Measurements from ENCODE around the gene GTF3C5. TPM values are rescaled to one million over a fixed set of nuclear protein-coding genes. Genes with fewer than 3 reads are reported as not detected.
"Not testable (repeated sequence)": the region's sequence is repeated elsewhere in the genome, so short reads cannot be mapped to it uniquely, and the experiment has no call there.

The GTF3C5 gene, protein sequence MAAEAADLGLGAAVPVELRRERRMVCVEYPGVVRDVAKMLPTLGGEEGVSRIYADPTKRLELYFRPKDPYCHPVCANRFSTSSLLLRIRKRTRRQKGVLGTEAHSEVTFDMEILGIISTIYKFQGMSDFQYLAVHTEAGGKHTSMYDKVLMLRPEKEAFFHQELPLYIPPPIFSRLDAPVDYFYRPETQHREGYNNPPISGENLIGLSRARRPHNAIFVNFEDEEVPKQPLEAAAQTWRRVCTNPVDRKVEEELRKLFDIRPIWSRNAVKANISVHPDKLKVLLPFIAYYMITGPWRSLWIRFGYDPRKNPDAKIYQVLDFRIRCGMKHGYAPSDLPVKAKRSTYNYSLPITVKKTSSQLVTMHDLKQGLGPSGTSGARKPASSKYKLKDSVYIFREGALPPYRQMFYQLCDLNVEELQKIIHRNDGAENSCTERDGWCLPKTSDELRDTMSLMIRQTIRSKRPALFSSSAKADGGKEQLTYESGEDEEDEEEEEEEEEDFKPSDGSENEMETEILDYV
- total RNA-seq, result 32.3 TPM
- long read RNA-seq, transcript GTF3C5-202 (11 exons, 2,406 nt), result major isoform, 68 of 101 reads
- long read RNA-seq, transcript GTF3C5-204 (12 exons, 2,110 nt), result minor isoform, 8 of 101 reads
- long read RNA-seq, partial matches to known transcripts, result 8 of 101 reads
- long read RNA-seq, other reads (novel, unspliced or antisense), result 16 of 101 reads

- DNase-seq (ENCODE audit: low spot score), result peak; percentile 93
These were observed at the start of gene GTF3C5 for GRCh38 chr9:133030317-133031129. Gene GTF3C5, plus strand, starts transcription at chr9:133030997. Its CDS starts 15 bp downstream, at chr9:133031012.

- DNase-seq (ENCODE audit: low spot score), result no peak
These were observed 48.3 kb upstream of the GTF3C5 start for GRCh38 chr9:132982458-132982857.

DNA sequence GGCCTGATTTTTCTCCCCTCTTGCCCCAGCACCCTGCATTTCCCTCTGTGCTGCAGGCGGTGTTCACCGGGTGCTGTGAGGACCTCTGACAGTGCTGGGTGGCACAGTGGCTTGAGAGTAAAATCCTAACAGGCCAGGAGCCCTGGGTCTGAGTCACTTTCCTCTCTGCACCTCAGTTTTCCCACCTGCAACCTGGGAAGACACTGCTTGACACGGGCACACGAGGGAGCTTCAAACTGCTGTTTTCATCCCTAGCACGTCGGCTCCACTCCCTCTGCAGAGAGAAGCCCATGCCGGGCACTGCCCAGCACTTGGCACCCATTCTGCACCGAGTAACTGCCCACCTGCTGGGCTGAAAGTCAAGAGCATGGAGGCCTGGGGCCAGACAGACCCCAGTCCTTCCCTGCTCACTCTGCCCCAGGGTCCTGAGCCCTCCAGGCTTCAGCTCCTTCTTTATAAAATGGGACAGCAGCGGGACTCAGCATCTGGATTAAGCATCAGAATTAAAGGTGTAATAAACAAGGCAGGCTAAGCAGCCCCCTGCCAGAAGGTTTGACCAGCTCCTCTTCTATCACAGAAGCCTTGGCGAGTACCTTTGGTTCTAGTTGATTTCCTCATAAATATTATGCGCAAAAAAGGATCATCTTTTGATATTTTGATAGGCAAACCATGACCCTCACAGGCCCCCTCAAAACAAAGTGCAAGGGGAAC is 47.2 kb upstream of the GTF3C5 start:
- no peak for DNase-seq (ENCODE audit: low spot score)

GRCh38 chr9:132984202-132985070 is 46.4 kb upstream of the GTF3C5 start:
- no peak for DNase-seq (ENCODE audit: low spot score)

GRCh38 chr9:132985071-132985350 is 45.8 kb upstream of the GTF3C5 start:
- no peak for DNase-seq (ENCODE audit: low spot score)

DNA sequence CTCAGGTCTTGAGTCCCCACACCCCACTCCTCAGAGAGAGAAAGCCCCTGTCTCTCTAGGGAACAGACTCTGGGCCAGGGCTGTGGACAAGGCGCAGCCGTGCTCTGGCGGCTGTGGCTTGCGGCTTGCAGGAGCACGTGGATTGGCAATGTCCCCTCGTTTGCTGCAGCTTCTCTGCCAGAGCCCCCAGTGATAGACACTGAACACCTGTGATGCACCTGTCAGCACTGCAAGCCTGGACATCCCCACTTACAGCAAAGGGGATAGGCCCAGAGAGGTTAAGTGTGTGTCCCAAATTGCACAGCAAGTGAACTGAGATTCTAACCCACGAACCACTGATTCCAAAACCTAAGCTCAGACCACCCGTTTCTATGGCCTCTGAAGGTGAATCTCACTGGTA is 45.3 kb upstream of the GTF3C5 start:
- no peak for DNase-seq (ENCODE audit: low spot score)

GRCh38 chr9:132986114-132986513 is 44.7 kb upstream of the GTF3C5 start:
- no peak for DNase-seq (ENCODE audit: low spot score)

DNA sequence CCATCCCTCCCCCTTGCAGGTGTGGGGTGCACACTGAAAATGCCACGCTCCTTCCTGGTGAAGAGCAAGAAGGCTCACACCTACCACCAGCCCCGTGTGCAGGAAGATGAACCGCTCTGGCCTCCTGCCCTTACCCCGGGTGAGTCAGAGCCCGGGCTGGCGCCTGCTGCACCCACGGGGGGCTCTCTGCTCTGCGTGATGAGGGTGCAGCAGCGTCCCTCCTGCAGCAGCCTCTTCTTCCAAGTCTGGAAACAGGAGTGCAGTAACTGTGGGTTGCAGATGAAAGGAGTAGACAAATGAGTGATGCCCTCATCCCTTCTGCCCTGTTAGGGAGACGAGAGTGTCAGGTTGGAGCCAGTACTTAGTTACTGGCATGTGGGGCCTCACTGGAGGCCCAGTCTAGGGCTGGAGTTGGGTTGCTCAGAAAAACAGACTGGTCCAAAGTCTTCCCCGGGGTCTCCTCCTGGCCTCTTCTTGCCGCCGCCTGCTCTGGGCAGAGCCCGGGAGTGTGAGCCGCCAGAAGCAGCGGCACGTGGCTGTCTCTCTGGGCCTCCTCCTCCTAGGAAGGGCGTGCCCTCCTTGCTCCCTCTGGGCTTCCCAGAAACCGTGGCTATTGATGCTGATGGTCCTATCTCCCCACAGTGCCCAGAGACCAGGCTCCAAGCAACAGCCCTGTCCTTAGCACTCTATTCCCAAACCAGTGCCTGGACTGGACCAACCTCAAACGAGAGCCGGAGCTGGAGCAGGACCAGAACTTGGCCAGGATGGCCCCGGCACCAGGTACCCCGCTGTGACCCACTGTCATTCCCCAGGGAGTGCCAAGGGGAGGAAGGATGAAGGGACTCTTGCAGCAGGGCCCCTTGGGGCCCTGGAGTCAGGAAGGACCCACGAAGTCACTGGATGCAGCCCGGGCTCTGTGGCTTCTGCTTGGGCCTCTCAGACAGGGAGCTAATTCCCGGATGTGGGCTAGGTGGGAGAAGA is 43.9 kb upstream of the GTF3C5 start:
- no peak for DNase-seq (ENCODE audit: low spot score)

GRCh38 chr9:132988244-132989013 is 42.4 kb upstream of the GTF3C5 start:
- DNase-seq (ENCODE audit: low spot score), result no peak

DNA sequence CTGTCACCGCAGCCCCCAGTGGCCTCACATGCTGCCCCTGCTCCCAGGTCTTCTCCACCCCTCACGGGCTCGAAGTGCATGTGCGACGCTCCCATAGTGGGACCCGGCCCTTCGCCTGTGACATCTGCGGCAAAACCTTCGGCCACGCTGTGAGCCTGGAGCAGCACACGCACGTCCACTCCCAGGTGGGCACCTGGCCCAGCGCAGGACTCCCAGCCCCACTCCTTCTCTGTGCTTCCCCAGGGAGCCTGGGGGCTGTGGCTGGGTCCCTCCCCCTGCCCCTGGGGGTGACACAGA is 41.8 kb upstream of the GTF3C5 start:
- DNase-seq (ENCODE audit: low spot score), result no peak

DNA sequence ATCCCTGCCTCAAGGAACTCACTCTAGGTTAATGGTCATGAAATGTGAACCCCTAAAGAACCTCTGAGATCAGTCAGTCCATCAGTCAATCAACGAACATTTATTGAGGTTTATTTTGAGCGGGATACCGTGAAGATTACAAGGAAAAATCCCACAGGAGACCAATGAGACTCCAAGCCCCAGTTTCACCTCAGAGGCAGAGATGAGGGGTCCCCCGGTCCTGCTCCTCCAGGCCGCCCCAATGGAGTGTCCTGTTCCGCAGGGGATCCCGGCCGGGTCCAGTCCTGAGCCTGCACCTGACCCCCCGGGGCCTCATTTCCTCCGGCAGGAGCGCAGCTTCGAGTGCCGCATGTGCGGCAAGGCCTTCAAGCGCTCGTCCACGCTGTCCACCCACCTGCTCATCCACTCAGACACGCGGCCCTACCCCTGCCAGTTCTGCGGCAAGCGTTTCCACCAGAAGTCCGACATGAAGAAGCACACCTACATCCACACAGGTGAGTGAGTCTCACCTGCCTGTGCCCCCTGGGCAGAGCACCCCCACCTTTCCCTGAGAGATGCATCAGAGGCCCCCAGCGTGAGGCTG is 41.3 kb upstream of the GTF3C5 start:
- no peak for DNase-seq (ENCODE audit: low spot score)

DNA sequence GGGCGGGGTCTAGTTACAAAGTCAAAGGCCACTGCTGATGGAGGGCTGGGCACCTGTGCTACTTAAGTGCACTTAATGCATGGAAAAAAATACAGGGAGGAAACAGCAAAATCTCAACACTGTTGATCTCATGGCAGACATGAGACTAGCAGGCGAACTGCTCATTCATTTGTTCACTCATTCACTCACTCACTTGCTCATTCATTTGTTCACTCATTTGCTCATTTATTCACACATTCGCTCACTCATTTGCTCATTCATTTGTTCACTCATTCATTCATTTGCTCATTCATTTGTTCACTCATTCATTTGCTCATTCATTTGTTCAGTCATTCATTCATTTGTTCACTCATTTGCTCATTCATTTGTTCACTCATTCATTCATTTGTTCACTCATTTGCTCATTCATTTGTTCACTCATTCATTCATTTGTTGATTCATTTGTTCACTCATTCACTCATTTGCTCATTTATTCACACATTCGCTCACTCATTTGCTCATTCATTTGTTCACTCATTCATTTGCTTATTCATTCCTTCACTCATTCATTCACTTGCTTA is 40.7 kb upstream of the GTF3C5 start:
- not testable (repeated sequence) for DNase-seq (ENCODE audit: low spot score)

DNA sequence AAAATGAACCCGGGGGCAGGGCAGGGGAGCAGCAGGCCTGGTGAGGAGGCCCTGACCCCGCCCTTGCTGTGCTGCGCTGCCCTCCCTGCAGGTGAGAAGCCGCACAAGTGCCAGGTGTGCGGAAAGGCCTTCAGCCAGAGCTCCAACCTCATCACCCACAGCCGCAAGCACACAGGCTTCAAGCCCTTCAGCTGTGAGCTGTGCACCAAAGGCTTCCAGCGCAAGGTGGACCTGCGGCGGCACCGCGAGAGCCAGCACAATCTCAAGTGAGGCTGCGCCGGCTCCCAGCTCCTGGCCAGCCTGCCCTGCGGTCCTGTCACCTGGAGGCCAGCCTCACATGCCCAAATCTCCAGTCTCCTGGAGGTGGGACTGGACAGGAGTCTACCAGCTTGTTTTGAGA is 40.0 kb upstream of the GTF3C5 start:
- no peak for DNase-seq (ENCODE audit: low spot score)

DNA sequence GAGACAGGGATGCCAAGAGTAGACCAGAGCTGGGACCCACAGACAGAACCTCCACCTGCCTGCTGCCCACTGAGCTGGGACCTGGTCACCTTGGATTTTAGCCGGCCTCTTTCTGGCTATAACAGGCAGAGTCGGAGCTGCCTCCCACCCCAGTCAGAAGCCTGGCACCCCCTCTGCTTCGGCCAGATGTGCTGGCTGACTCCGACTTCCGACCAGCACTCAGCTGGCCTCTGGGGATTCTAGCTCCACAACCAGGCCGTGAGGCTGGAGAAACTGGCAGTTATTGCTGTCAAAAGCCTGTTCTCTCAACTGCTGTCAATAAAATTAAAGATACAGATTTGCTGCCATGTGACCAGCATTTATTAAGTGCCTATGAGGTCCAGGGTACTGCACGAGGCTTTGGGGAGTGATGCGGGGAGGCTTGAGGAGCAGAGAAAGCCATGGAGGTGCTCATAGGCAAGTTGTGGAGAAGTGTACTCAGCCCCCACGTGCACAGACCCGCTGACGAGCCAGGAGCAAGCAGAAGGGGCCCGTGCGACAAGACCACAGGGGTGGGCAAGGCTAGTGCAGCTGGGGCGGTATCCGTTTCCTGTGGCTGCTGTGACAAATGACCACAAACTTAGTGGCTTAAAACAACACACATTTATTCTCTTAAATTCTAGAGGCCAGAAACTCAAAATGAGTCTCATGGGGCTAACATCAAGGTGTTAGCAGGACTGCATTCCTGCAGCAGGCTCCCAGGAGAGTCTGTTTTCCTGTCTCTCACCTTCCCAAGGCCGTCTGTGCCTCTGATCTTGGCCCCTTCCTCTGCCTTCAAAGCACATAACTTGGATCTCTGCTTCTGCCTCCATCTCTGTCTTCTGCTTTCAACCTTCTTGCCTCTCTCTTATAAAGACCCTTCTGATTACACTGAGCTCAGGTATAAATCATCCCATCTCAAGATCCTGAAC is 39.2 kb upstream of the GTF3C5 start:
- no peak for DNase-seq (ENCODE audit: low spot score)

GRCh38 chr9:132993511-132993939 is 37.3 kb upstream of the GTF3C5 start:
- DNase-seq (ENCODE audit: low spot score), result no peak

DNA sequence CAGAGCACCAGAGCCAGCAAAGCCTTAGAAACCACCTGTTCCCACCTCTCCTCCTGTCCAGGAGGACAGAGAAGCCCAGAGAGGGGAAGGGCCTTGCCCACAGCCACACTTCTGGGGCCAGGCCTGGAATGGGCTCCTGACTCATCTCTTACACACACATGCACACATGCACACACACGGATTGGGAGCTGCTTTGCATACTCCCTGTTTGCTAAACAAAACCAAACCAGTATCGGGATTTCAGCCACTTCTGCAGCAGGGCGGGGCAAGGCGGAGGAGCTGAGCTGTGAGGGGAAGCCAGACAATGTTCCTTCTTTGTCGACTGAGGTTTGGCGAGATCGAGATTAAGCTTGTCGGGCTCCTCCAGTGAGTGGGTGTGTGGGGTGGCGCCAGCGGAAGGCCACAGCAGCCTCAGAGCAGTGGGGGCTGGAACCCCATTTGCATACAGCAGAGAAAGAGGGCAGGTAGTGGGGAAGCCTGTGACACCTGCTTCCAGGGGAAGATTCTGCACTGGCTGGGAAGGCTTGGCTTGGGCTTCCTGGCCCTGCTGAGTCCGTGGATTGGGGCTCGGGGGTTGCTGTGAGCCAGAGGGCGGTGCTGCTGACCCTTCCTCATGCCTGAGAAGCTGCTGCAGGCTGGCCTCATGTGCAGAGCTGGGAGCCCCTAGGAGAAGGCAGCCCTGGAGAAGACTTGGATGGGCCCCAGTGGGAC is 36.2 kb upstream of the GTF3C5 start:
- DNase-seq (ENCODE audit: low spot score), result no peak
